ENCODE data around the gene ENTHD1. TPM values are rescaled to one million over a fixed set of nuclear protein-coding genes. Genes with fewer than 3 reads are reported as not detected.

The ENTHD1 gene
- total and polyA plus RNA-seq, 9 of the 15 experiments (the other 6 are each of a cell fraction or from before 2014, with no cell fraction given): 0.13 to 0.98 (median 0.35) TPM

GRCh38 chr22:39839917-39840510, 53.5 kb downstream of the ENTHD1 start (continued):
- TF ChIP-seq MTA1 (IDR thresholded peaks at IDR 0.05; ENCODE audit: borderline replicate concordance) (no peak), ZNF347 (CRISPR knock-in tag; IDR thresholded peaks at IDR 0.05; ENCODE audit: low read depth) (no peak), POLR2B (IDR thresholded peaks at IDR 0.05; ENCODE audit: low read depth, partially characterized antibody) (peak; percentile 25), KLF16 (IDR thresholded peaks at IDR 0.05) (peak; percentile 66; the same call in 1 of the 2 replicates), TAF9B (IDR thresholded peaks at IDR 0.05; ENCODE audit: partially characterized antibody) (peak; percentile 20), SMAD2 (IDR thresholded peaks at IDR 0.05; ENCODE audit: low read depth, low read length) (no peak), CREB5 (CRISPR knock-in tag; IDR thresholded peaks at IDR 0.05) (no peak), ZBTB11 (CRISPR knock-in tag; IDR thresholded peaks at IDR 0.05) (0 out of 6 replicates have a peak, but pooled peaks of 1 of the 3 experiments have one; percentile 32), FOXP1 (CRISPR knock-in tag; IDR thresholded peaks at IDR 0.05) (no peak), NFE2 (IDR thresholded peaks at IDR 0.05; ENCODE audit: low read depth) (peak; percentile 61; the same call in 1 of the 2 replicates), BRCA1 (IDR thresholded peaks at IDR 0.05) (no peak), BRCA1 (CRISPR knock-in tag; IDR thresholded peaks at IDR 0.05) (no peak), ZFX (CRISPR knock-in tag; IDR thresholded peaks at IDR 0.05) (no peak), RBFOX2 (IDR thresholded peaks at IDR 0.05; ENCODE audit: low read depth, low read length) (peak; percentile 51)
- TF ChIP-seq, protein P1, sequence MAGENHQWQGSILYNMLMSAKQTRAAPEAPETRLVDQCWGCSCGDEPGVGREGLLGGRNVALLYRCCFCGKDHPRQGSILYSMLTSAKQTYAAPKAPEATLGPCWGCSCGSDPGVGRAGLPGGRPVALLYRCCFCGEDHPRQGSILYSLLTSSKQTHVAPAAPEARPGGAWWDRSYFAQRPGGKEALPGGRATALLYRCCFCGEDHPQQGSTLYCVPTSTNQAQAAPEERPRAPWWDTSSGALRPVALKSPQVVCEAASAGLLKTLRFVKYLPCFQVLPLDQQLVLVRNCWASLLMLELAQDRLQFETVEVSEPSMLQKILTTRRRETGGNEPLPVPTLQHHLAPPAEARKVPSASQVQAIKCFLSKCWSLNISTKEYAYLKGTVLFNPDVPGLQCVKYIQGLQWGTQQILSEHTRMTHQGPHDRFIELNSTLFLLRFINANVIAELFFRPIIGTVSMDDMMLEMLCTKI (IDR thresholded peaks at IDR 0.05; ENCODE audit: partially characterized antibody): no peak
- TF ChIP-seq, protein P2, sequence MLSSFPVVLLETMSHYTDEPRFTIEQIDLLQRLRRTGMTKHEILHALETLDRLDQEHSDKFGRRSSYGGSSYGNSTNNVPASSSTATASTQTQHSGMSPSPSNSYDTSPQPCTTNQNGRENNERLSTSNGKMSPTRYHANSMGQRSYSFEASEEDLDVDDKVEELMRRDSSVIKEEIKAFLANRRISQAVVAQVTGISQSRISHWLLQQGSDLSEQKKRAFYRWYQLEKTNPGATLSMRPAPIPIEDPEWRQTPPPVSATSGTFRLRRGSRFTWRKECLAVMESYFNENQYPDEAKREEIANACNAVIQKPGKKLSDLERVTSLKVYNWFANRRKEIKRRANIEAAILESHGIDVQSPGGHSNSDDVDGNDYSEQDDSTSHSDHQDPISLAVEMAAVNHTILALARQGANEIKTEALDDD (IDR thresholded peaks at IDR 0.05): peak; percentile 90
- TF ChIP-seq, protein P3, sequence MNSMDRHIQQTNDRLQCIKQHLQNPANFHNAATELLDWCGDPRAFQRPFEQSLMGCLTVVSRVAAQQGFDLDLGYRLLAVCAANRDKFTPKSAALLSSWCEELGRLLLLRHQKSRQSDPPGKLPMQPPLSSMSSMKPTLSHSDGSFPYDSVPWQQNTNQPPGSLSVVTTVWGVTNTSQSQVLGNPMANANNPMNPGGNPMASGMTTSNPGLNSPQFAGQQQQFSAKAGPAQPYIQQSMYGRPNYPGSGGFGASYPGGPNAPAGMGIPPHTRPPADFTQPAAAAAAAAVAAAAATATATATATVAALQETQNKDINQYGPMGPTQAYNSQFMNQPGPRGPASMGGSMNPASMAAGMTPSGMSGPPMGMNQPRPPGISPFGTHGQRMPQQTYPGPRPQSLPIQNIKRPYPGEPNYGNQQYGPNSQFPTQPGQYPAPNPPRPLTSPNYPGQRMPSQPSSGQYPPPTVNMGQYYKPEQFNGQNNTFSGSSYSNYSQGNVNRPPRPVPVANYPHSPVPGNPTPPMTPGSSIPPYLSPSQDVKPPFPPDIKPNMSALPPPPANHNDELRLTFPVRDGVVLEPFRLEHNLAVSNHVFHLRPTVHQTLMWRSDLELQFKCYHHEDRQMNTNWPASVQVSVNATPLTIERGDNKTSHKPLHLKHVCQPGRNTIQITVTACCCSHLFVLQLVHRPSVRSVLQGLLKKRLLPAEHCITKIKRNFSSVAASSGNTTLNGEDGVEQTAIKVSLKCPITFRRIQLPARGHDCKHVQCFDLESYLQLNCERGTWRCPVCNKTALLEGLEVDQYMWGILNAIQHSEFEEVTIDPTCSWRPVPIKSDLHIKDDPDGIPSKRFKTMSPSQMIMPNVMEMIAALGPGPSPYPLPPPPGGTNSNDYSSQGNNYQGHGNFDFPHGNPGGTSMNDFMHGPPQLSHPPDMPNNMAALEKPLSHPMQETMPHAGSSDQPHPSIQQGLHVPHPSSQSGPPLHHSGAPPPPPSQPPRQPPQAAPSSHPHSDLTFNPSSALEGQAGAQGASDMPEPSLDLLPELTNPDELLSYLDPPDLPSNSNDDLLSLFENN (IDR thresholded peaks at IDR 0.05; ENCODE audit: low read depth in 2 of 2, low read length in 2 of 2): 0 out of 4 replicates have a peak, but pooled peaks of 1 of the 2 experiments have one; percentile 39

Measured in K562 (cell line).